Measurements from ENCODE around the gene TMC3. TPM values are rescaled to one million over a fixed set of nuclear protein-coding genes. Genes with fewer than 3 reads are reported as not detected.

Gene TMC3
- total and polyA plus RNA-seq, 9 of the 15 experiments (the other 6 are each of a cell fraction or from before 2014, with no cell fraction given): 0.01 to 0.14 TPM; not detected in 7

- Histone ChIP-seq H3K4me3 (no peak overlapping the region), H4K20me1 (replicated peaks; ENCODE audit: control insufficient read depth, insufficient read depth, low read length) (no peaks in the 10 kb centered on the region; the same call in 1 of the 2 replicates), H3K9me3 (replicated peaks; ENCODE audit: control insufficient read depth, insufficient read depth, low read depth, low read length) (no peaks in the 10 kb centered on the region), H3K4me2 (ENCODE audit: insufficient read depth, low read length) (no peak overlapping the region), H2AFZ (ENCODE audit: low read depth, low read length) (no peak overlapping the region), H3K9me1 (ENCODE audit: control insufficient read depth, insufficient read depth, low read length) (no peaks in the 10 kb centered on the region), H3K4me1 (replicated peaks in 1 of 2; ENCODE audit: control insufficient read depth in 2 of 2, insufficient read depth in 2 of 2, low read length in 2 of 2) (no peaks in the 10 kb centered on the region), H3K27me3 (ENCODE audit: control insufficient read depth in 2 of 2, insufficient read depth in 2 of 2, low read length in 2 of 2) (peaks cover 2 to 23% of the 10 kb centered on the region in 2 experiments; a peak in 4 of 5 replicates), H3K9ac (ENCODE audit: insufficient read depth in 1 of 2, low read depth in 2 of 2, low read length in 2 of 2) (no peak overlapping the region), H3K36me3 (ENCODE audit: control insufficient read depth, insufficient read depth, low read length) (no peaks in the 10 kb centered on the region), H3K27ac (ENCODE audit: extremely low read depth, low read depth, low read length) (no peak overlapping the region), H3K79me2 (ENCODE audit: control insufficient read depth, insufficient read depth, low read length) (no peaks in the 10 kb centered on the region)
- in situ Hi-C loops (cut with MboI) (no loop called here), intact Hi-C loops (cut with micrococcal nuclease) (no loop called here)
- TF ChIP-seq THRA (IDR thresholded peaks at IDR 0.05): no peak
- no peak for TF ChIP-seq NFRKB (IDR thresholded peaks at IDR 0.05; ENCODE audit: low read depth)
- no peak for TF ChIP-seq PRPF4 (IDR thresholded peaks at IDR 0.05; ENCODE audit: insufficient read depth, low read depth, low read length, poor library complexity, severe bottlenecking)
- TF ChIP-seq KDM5B (IDR thresholded peaks at IDR 0.05; ENCODE audit: insufficient replicate concordance, low read depth, low read length): no peak
- no peak for TF ChIP-seq RCOR1 (IDR thresholded peaks at IDR 0.05; ENCODE audit: borderline replicate concordance in 1 of 2, low read depth in 2 of 2, low read length in 2 of 2)
- no peak for TF ChIP-seq RFX5 (IDR thresholded peaks at IDR 0.05; ENCODE audit: low read depth, low read length)
- TF ChIP-seq PHF8 (IDR thresholded peaks at IDR 0.05; ENCODE audit: borderline replicate concordance, low read length): no peak
- DNase-seq (ENCODE audit: extremely low read depth in 1 of 4, low spot score in 3 of 4) (no peak), FAIRE-seq (no peak), ATAC-seq (no peak)
- ChIA-PET POLR2A (no interaction called here), CTCF (ENCODE audit: low intra/inter-chr PET ratio) (no interaction called here)
- BruUV-seq (replicated peaks): no TSS peak
- WGBS (ENCODE audit: insufficient coverage, low coverage, missing lambda C conversion rate): 13% methylated on average over 4 of the region's 4 CpGs
Observed at GRCh38 chr15:81339851-81340250, 34.2 kb downstream of the TMC3 start.
